BJ (cell line): ENCODE measurements around the gene FRMPD2. TPM values are rescaled to one million over a fixed set of nuclear protein-coding genes. Genes with fewer than 3 reads are reported as not detected.

Experiments
- CTCF ChIA-PET: fragments of 350-600 bp; formaldehyde crosslinking; extraction: SDS; loops from one replicate; lab custom pipeline; 2021; ENCODE audit warnings: antibody characterized with exemption, inconsistent platforms; lab: Yijun Ruan, JAX
- POLR2A ChIA-PET: fragments of 300-600 bp; sonication (Branson Sonifier 250); formaldehyde crosslinking; extraction: SDS; loops from one replicate; lab custom pipeline; 2021; ENCODE audit warnings: antibody characterized with exemption; lab: Charles Lee
- DNase-seq: peaks from one replicate; pipeline ENCODE4 v3.0.0-alpha.2; 2011; ENCODE audit warnings: low read depth
- H3K27me3 ChIP-seq: 2 replicates; pipeline ENCODE4 v1.6.0; 2011; ENCODE audit warnings: low read length; ENCODE audit not compliant: control insufficient read depth, insufficient read depth
- H3K36me3 ChIP-seq: 2 replicates; pipeline ENCODE4 v1.5.1; 2011; ENCODE audit warnings: low read length; ENCODE audit not compliant: control insufficient read depth, insufficient read depth
- H3K4me3 ChIP-seq: 2 replicates; pipeline ENCODE4 v1.5.1; 2011; ENCODE audit warnings: low read depth, mild to moderate bottlenecking, control low read depth, low read length
- CTCF ChIP-seq: IDR thresholded peaks from 2 replicates; pipeline ENCODE4 v1.5.1; 2011; ENCODE audit warnings: low read depth, mild to moderate bottlenecking, control low read depth, inconsistent platforms, low read length, moderate library complexity; ENCODE audit not compliant: insufficient read depth
- polyA plus RNA-seq: library from polyadenylated mRNA; depleted of rRNA; stranded (reverse); fragments of >200 nt; gene quantifications from 2 replicates; pipeline ENCODE4 v1.2.3, GENCODE V29; 2011

Gene FRMPD2
- polyA plus RNA-seq, 1 experiment = not detected

- H3K27me3 ChIP-seq = peaks cover 7% of the 10 kb centered on the region
- no peak for DNase-seq
- CTCF ChIA-PET = interaction anchor here (1.3 kb wide), 1 partner anchor 9 kb away, joined by 7 read pairs; no protein-coding TSS in a partner anchor
- TF ChIP-seq CTCF = no peak
- POLR2A ChIA-PET = no interaction called here
- H3K4me3 ChIP-seq = no peak overlapping the region
- no peaks in the 10 kb centered on the region for H3K36me3 ChIP-seq
Measured at GRCh38 chr10:48205918-48206317, 68.6 kb downstream of the FRMPD2 start.

GRCh38 chr10:48199580-48200377 is 74.7 kb downstream of the FRMPD2 start:
- DNase-seq = peak; percentile 68
- ChIA-PET CTCF (no interaction called here), POLR2A (no interaction called here)
- H3K36me3 ChIP-seq = no peaks in the 10 kb centered on the region
- TF ChIP-seq CTCF = no peak
- H3K27me3 ChIP-seq = peaks cover under 1% of the 10 kb centered on the region
- H3K4me3 ChIP-seq = no peak overlapping the region

- ChIA-PET POLR2A (no interaction called here), CTCF (no interaction called here)
- TF ChIP-seq CTCF = no peak
- H3K27me3 ChIP-seq = peaks cover 4% of the 10 kb centered on the region
- H3K4me3 ChIP-seq = no peak overlapping the region
- no peaks in the 10 kb centered on the region for H3K36me3 ChIP-seq
- DNase-seq = no peak
Measured at GRCh38 chr10:48197236-48197899, 77.1 kb downstream of the FRMPD2 start.

GRCh38 chr10:48195803-48196202 is 78.7 kb downstream of the FRMPD2 start:
- Histone ChIP-seq H3K4me3 (no peak overlapping the region), H3K27me3 (peaks cover 5% of the 10 kb centered on the region), H3K36me3 (no peaks in the 10 kb centered on the region)
- CTCF ChIA-PET = no interaction called here
- POLR2A ChIA-PET = no interaction called here
- TF ChIP-seq CTCF = no peak
- no peak for DNase-seq

- no peak for TF ChIP-seq CTCF
- DNase-seq = no peak
Measured at GRCh38 chr10:48194830-48195229, 79.7 kb downstream of the FRMPD2 start.

More at GRCh38 chr10:48194830-48195229, 79.7 kb downstream of the FRMPD2 start:
- H3K4me3 ChIP-seq = no peak overlapping the region
- H3K36me3 ChIP-seq = no peaks in the 10 kb centered on the region
- POLR2A ChIA-PET = no interaction called here
- CTCF ChIA-PET = no interaction called here
- H3K27me3 ChIP-seq = peaks cover 5% of the 10 kb centered on the region
